Common myeloid progenitor, CD34-positive (primary cell): ENCODE results near the gene ZNF554.

Experiments used
- CTCF ChIA-PET: fragments of 350-600 bp; sonication (Branson Sonifier 250); formaldehyde crosslinking; loops from one replicate; lab custom pipeline; 2021; ENCODE audit warnings: antibody characterized with exemption; lab: Charles Lee
- POLR2A ChIA-PET: fragments of 350-600 bp; sonication (Branson Sonifier 250); formaldehyde crosslinking; loops from one replicate; lab custom pipeline; 2021; ENCODE audit warnings: antibody characterized with exemption; lab: Charles Lee
- DNase-seq, 3 donors: peaks; one replicate each; pipeline versions ENCODE4 v3.0.0 to v3.0.0-alpha.2; 2013
- H3K27ac ChIP-seq, 2 experiments: 1 replicate in 1 of 2; 2 replicates in 1 of 2; pipeline ENCODE4 v1.7.0; 2013; ENCODE audit warnings: inconsistent platforms in 2 of 2, low read length in 2 of 2, mild to moderate bottlenecking in 2 of 2, low read depth in 1 of 2, moderate library complexity in 1 of 2; ENCODE audit not compliant: severe bottlenecking in 2 of 2, insufficient read depth in 1 of 2, poor library complexity in 1 of 2
- H3K27me3 ChIP-seq, 5 experiments: replicated peaks in 2 of 5; 1 replicate in 3 of 5; 2 replicates in 2 of 5; pipeline versions ENCODE4 v1.6.1 to v1.7.0; 2013; ENCODE audit warnings: low read length in 4 of 5, mild to moderate bottlenecking in 2 of 5, moderate library complexity in 2 of 5, inconsistent platforms in 1 of 5; ENCODE audit not compliant: insufficient read depth in 5 of 5, control insufficient read depth in 4 of 5
- H3K36me3 ChIP-seq, 4 experiments: 1 replicate in 2 of 4; 2 replicates in 2 of 4; pipeline versions ENCODE4 v1.6.1 to v1.7.0; 2013; ENCODE audit warnings: low read length in 3 of 4, control low read depth in 1 of 4, mild to moderate bottlenecking in 1 of 4; ENCODE audit not compliant: control insufficient read depth in 4 of 4, insufficient read depth in 4 of 4
- H3K4me1 ChIP-seq, 4 experiments: 1 replicate in 3 of 4; 2 replicates in 1 of 4; pipeline versions ENCODE4 v1.6.1 to v1.7.1; 2013; ENCODE audit warnings: low read length in 3 of 4, mild to moderate bottlenecking in 3 of 4, control low read depth in 1 of 4, inconsistent platforms in 1 of 4, moderate library complexity in 1 of 4; ENCODE audit not compliant: control insufficient read depth in 4 of 4, insufficient read depth in 4 of 4; ENCODE audit errors: control extremely low read depth in 1 of 4
- H3K4me3 ChIP-seq, 7 experiments: 1 replicate in 4 of 7; 2 replicates in 3 of 7; pipeline versions ENCODE4 v1.5.1 to v1.7.0; 2013; ENCODE audit warnings: mild to moderate bottlenecking in 7 of 7, low read length in 6 of 7, moderate library complexity in 6 of 7, inconsistent platforms in 2 of 7, low read depth in 2 of 7, control low read depth in 1 of 7; ENCODE audit not compliant: insufficient read depth in 4 of 7, control insufficient read depth in 1 of 7; ENCODE audit errors: extremely low read depth in 1 of 7
- H3K9me3 ChIP-seq, 5 experiments: 1 replicate in 4 of 5; 2 replicates in 1 of 5; pipeline versions ENCODE4 v1.6.1 to v1.7.1; 2013; ENCODE audit warnings: low read length in 4 of 5, mild to moderate bottlenecking in 2 of 5, inconsistent platforms in 1 of 5, low read depth in 1 of 5, moderate library complexity in 1 of 5; ENCODE audit not compliant: control insufficient read depth in 4 of 5, insufficient read depth in 2 of 5; ENCODE audit errors: control extremely low read depth in 1 of 5
- WGBS: methylation state at CpG from one replicate; pipeline ENCODE4 v1.1.5; 2013; ENCODE audit not compliant: insufficient coverage; 5-methylcytosine and 5-hydroxymethylcytosine counted together

The ZNF554 gene

GRCh38 chr19:2806736-2807378 is 12.8 kb upstream of the ZNF554 start:
- CTCF ChIA-PET = no interaction called here
- H3K36me3 ChIP-seq = peaks cover 13 to 93% (median 71%) of the 10 kb centered on the region in 4 experiments
- no peaks in the 10 kb centered on the region for H3K9me3 ChIP-seq
- H3K4me1 ChIP-seq = no peaks in the 10 kb centered on the region
- H3K27ac ChIP-seq = no peak overlapping the region
- H3K4me3 ChIP-seq = no peak overlapping the region
- 97% methylated on average over 28 of the region's 34 CpGs for WGBS
- H3K27me3 ChIP-seq = no peaks in the 10 kb centered on the region
- POLR2A ChIA-PET = no interaction called here
- DNase-seq = no peak

GRCh38 chr19:2807379-2808128 is 12.1 kb upstream of the ZNF554 start:
- Histone ChIP-seq H3K9me3 (no peaks in the 10 kb centered on the region), H3K4me3 (no peak overlapping the region), H3K4me1 (no peaks in the 10 kb centered on the region), H3K36me3 (peaks cover 17 to 96% (median 72%) of the 10 kb centered on the region in 4 experiments), H3K27me3 (no peaks in the 10 kb centered on the region), H3K27ac (no peak overlapping the region)
- no peak for DNase-seq
- POLR2A ChIA-PET = no interaction called here
- CTCF ChIA-PET = no interaction called here
- 98% methylated on average over 54 of the region's 56 CpGs for WGBS

- Histone ChIP-seq H3K27me3 (no peaks in the 10 kb centered on the region), H3K4me1 (no peaks in the 10 kb centered on the region), H3K9me3 (no peaks in the 10 kb centered on the region), H3K4me3 (no peak overlapping the region), H3K36me3 (peaks cover 17 to 96% (median 69%) of the 10 kb centered on the region in 4 experiments), H3K27ac (no peak overlapping the region)
- ChIA-PET POLR2A (no interaction called here), CTCF (no interaction called here)
- DNase-seq = no peak
- 95% methylated on average over 33 of the region's 41 CpGs for WGBS
These were observed 11.3 kb upstream of the ZNF554 start for GRCh38 chr19:2808129-2808941.

GRCh38 chr19:2809387-2810140 is 10.1 kb upstream of the ZNF554 start:
- H3K9me3 ChIP-seq = no peaks in the 10 kb centered on the region
- no peak overlapping the region for H3K27ac ChIP-seq
- POLR2A ChIA-PET = no interaction called here
- no peak for DNase-seq
- no peaks in the 10 kb centered on the region for H3K27me3 ChIP-seq
- 96% methylated on average over 36 of the region's 37 CpGs for WGBS
- CTCF ChIA-PET = no interaction called here
- H3K4me1 ChIP-seq = no peaks in the 10 kb centered on the region
- H3K4me3 ChIP-seq = no peak overlapping the region
- H3K36me3 ChIP-seq = peaks cover 19 to 95% (median 70%) of the 10 kb centered on the region in 4 experiments

GRCh38 chr19:2810141-2811091 is 9.3 kb upstream of the ZNF554 start:
- no peak overlapping the region for H3K4me3 ChIP-seq
- no peak for DNase-seq
- H3K4me1 ChIP-seq = no peaks in the 10 kb centered on the region
- CTCF ChIA-PET = interaction anchor here (0.9 kb wide), 1 partner anchor 162 kb away, joined by 3 read pairs; no protein-coding TSS in a partner anchor
- H3K9me3 ChIP-seq = no peaks in the 10 kb centered on the region
- no peak overlapping the region for H3K27ac ChIP-seq
- no peaks in the 10 kb centered on the region for H3K27me3 ChIP-seq
- POLR2A ChIA-PET = no interaction called here
- H3K36me3 ChIP-seq = peaks cover 20 to 87% (median 65%) of the 10 kb centered on the region in 4 experiments
- 98% methylated on average over 39 of the region's 58 CpGs for WGBS

- POLR2A ChIA-PET = no interaction called here
These were observed 8.4 kb upstream of the ZNF554 start for GRCh38 chr19:2811221-2811722.

More at GRCh38 chr19:2811221-2811722, 8.4 kb upstream of the ZNF554 start:
- CTCF ChIA-PET = interaction anchor here (0.9 kb wide), 1 partner anchor 163 kb away, joined by 3 read pairs; no protein-coding TSS in a partner anchor
- DNase-seq = no peak
- no peak overlapping the region for H3K4me3 ChIP-seq
- 97% methylated on average over 14 of the region's 20 CpGs for WGBS
- H3K27me3 ChIP-seq = no peaks in the 10 kb centered on the region
- no peaks in the 10 kb centered on the region for H3K9me3 ChIP-seq
- H3K36me3 ChIP-seq = peaks cover 20 to 82% (median 60%) of the 10 kb centered on the region in 4 experiments
- no peak overlapping the region for H3K27ac ChIP-seq
- no peaks in the 10 kb centered on the region for H3K4me1 ChIP-seq
